Thymus (tissue), 11 donors: ENCODE results near the gene ABHD12. TPM values are rescaled to one million over a fixed set of nuclear protein-coding genes. Genes with fewer than 3 reads are reported as not detected.

ENCODE experiments used
- DNase-seq, 9 donors: peaks; one replicate each; pipeline ENCODE4 v3.0.0-alpha.2; 2013; ENCODE audit warnings: low spot score in 9 of 9, low read depth in 6 of 9, missing footprints in 1 of 9
- H3K27ac ChIP-seq, 2 donors: one replicate each; pipeline ENCODE4 v1.5.1; 2013; ENCODE audit warnings: control low read depth in 1 of 2, low read depth in 1 of 2, low read length in 1 of 2, mild to moderate bottlenecking in 1 of 2, moderate library complexity in 1 of 2
- H3K27me3 ChIP-seq, 2 donors: one replicate each; pipeline ENCODE4 v1.5.1; 2013; ENCODE audit warnings: low read length in 1 of 2; ENCODE audit not compliant: control insufficient read depth in 2 of 2, insufficient read depth in 1 of 2
- H3K36me3 ChIP-seq, 2 donors: one replicate each; pipeline ENCODE4 v1.5.1; 2013; ENCODE audit warnings: low read length in 1 of 2, mild to moderate bottlenecking in 1 of 2, moderate library complexity in 1 of 2; ENCODE audit not compliant: control insufficient read depth in 2 of 2, insufficient read depth in 2 of 2
- H3K4me1 ChIP-seq, 2 donors: one replicate each; pipeline ENCODE4 v1.5.1; 2013; ENCODE audit warnings: low read length in 2 of 2; ENCODE audit not compliant: control insufficient read depth in 2 of 2, insufficient read depth in 2 of 2
- H3K4me3 ChIP-seq, 2 donors: one replicate each; pipeline ENCODE4 v1.5.1; 2013; ENCODE audit warnings: low read length in 2 of 2, control low read depth in 1 of 2, mild to moderate bottlenecking in 1 of 2
- H3K9me3 ChIP-seq, 2 donors: one replicate each; pipeline ENCODE4 v1.5.1; 2013; ENCODE audit warnings: low read length in 1 of 2, mild to moderate bottlenecking in 1 of 2; ENCODE audit not compliant: control insufficient read depth in 2 of 2, insufficient read depth in 1 of 2
- WGBS: extraction: QIAGEN DNeasy Blood & Tissue Kit; methylation state at CpG from one replicate; pipeline ENCODE4 v1.1.7; 2013; 5-methylcytosine and 5-hydroxymethylcytosine counted together
- polyA plus RNA-seq: library from polyadenylated mRNA; stranded (reverse); fragments of 200-250 nt; gene quantifications from one replicate; pipeline ENCODE4 v1.2.3, GENCODE V29; 2013
- total RNA-seq: library from RNA; stranded (reverse); fragments of 120-200 nt; gene quantifications from one replicate; pipeline ENCODE4 v1.2.4, GENCODE V29; 2013
- donor health status: healthy.

Gene ABHD12
- total and polyA plus RNA-seq, 2 donors = 16.5 to 28.8 TPM

DNA sequence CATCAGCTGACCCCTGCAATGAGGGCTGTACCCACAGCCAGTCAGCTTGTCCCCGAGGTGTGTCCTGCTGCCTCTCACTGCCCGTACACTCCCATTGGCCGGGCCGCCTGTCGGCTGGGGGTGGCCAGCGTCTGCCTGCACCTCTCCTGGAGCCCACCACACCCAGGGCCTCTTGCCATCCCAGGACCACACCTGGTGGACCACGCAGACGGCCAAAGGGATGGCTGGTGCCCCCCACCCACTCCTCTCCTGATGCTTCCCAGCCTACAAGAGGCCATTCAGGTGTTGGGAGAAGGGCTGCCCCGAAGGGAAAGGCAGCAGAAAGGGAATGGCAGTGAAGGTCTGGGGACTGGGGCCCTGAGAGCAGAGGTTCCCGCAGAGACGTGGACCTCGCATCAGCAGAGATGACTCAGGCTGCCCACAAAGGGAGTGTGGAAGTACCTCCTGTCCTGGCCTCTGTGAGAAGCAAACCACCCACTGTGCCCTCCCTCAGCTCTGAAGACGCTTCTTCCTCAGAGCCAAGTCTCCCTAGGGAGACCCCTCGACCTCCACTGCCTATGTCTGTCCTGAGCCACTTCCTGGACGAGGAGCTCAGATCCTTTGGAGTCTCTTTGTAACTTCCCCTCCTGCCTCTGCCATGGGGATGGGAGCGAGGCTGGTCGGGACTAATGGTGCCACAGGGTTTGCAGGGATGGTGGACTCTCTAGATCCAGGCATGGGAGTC is 81.8 kb downstream of the ABHD12 start:
- H3K27ac ChIP-seq = no peak overlapping the region
- 97% methylated on average over 17 of the region's 17 CpGs for WGBS
- no peaks in the 10 kb centered on the region for H3K27me3 ChIP-seq
- peaks cover 12 to 32% of the 10 kb centered on the region in 2 donors for H3K4me1 ChIP-seq
- H3K36me3 ChIP-seq = peaks cover 9 to 11% of the 10 kb centered on the region in 2 donors
- no peak for DNase-seq
- no peak overlapping the region for H3K4me3 ChIP-seq
- H3K9me3 ChIP-seq = no peaks in the 10 kb centered on the region

DNA sequence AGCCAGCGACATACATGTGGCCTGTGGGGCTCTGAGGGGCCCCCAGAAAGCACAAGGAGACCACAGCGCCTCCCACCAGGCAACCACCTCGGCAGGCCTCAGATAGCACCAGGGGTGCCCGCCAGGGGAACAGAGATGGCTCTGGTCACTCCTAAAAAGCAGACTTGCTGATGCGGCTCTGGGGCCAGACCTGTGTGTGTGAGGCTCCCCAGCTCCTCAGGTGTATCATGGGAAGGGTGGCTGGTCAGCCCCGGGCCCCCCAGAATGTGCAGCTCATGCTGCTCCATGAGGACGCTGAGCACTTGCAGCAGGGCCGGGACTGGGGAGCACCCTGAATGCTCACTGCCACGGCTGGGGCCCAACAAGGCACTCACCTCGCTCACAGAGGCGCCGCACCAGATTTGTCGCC is 82.5 kb downstream of the ABHD12 start:
- DNase-seq = no peak
- Histone ChIP-seq H3K36me3 (peaks cover 9 to 16% of the 10 kb centered on the region in 2 donors), H3K4me1 (peaks cover 12 to 30% of the 10 kb centered on the region in 2 donors), H3K4me3 (no peak overlapping the region), H3K27ac (no peak overlapping the region), H3K9me3 (no peaks in the 10 kb centered on the region), H3K27me3 (no peaks in the 10 kb centered on the region)
- WGBS = 96% methylated on average over 13 of the region's 13 CpGs

DNA sequence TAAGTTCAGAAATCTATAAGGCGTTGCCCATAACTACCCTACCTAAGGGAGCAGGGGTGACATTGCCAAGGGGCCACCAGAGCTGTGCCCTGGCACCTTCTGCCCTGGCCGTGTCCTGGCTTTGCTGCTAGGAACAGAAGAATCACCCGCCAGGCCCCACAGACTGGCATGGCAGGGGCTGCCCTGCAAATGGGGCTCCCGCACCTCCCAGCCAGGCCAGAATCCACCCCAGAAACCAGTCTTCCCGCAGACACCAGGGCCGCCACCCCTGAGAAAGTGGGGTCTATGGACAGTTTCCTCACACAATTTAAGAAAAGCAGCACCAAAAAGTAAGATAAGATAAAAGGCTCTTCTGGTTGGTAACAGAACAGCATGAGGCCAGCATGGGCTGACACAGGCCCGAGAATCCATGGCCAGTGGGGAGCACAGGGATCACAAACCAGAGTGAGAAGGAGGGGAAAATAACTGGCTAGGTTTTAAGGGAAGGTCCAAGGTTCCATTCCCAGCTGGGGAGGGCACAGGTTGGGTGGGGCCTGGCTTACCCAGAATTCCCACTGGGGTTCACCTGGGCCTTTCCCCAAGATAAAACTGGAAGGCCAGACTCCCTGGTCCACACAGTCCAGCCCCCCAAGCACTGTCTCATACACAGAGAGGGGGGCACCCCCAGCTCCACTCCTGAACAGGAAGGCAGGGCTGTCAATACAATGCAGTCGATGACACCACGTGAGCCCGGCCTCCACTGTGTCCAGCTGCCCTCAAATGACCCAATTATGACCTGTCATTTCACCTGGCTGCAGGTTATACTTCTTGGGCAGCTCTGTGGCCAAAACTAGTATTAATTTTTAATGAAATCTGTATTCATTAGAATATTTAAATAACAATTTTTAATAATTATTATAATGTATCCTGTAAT is 83.4 kb downstream of the ABHD12 start:
- H3K4me3 ChIP-seq = no peak overlapping the region
- H3K27me3 ChIP-seq = no peaks in the 10 kb centered on the region
- no peak for DNase-seq
- peaks cover 13 to 24% of the 10 kb centered on the region in 2 donors for H3K36me3 ChIP-seq
- no peak overlapping the region for H3K27ac ChIP-seq
- 98% methylated on average over 10 of the region's 10 CpGs for WGBS
- no peaks in the 10 kb centered on the region for H3K9me3 ChIP-seq
- H3K4me1 ChIP-seq = peaks cover 12 to 30% of the 10 kb centered on the region in 2 donors

DNA sequence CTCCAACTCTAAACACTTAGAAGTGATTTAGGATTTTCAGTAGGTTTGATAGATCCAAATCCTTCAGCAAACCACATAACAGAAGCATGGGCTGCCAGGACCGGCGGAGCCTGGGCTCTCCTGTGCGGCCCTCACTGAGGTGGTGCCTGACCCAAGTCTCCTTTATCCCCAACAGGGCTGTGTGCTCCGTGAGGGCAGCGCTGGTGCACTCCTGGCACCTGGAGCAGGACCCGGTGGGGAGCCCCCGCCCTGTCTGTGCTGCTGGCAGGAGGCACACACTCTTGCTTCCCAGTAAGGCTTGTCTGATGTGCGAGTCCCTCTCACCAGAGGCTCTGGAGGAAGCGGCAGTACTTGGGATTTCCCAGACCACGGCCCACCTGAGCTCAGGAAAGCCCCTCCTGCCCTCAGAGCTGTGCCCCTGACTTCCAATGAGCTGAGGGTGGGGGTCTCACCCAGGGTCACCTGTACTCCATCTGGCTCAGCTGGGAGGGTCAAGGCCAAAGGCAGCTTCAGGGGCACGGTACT is 86.5 kb downstream of the ABHD12 start:
- no peak overlapping the region for H3K27ac ChIP-seq
- H3K4me3 ChIP-seq = no peak overlapping the region
- no peaks in the 10 kb centered on the region for H3K9me3 ChIP-seq
- H3K27me3 ChIP-seq = no peaks in the 10 kb centered on the region
- DNase-seq = no peak
- H3K36me3 ChIP-seq = peaks cover 22 to 47% of the 10 kb centered on the region in 2 donors
- WGBS = 96% methylated on average over 11 of the region's 11 CpGs
- peaks cover 0 to 4% of the 10 kb centered on the region in 2 donors for H3K4me1 ChIP-seq

DNA sequence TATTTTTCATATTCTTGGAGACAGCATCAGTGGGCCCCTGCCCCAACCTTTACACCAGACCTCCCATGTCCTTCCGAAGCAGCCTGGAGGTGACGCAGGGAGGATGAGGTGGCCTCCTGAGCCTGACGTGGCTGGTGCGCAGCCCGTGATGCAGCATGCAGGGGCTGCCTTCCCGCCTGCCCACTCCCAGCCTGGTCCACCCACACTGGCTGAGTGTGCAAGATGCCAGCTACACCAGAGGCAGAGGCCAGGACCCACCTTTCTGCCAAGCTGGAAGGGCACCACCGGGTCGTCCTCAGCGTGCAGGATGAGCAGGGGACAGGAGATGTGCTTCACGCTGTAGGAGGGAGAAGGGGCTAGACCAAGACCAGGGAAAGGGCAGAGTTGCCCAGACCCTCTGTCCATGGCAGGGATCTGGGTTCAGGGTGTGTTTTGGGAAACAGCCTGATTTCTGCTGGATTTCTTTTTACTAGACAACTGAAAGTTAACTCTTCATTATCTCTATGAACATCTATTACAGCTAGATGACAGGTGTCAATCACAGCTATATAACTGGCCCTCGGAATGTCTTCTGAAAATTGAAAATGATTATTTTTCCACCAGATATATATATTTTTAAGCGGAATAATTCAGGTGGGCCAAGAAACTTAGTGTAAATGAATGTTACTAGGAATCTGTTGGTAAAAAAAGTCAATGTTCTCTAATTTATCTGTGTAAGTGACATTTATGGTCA is 87.2 kb downstream of the ABHD12 start:
- no peak for DNase-seq
- Histone ChIP-seq H3K4me3 (no peak overlapping the region), H3K27me3 (no peaks in the 10 kb centered on the region), H3K4me1 (peaks cover 0 to 4% of the 10 kb centered on the region in 2 donors), H3K9me3 (no peaks in the 10 kb centered on the region), H3K27ac (no peak overlapping the region), H3K36me3 (peaks cover 22 to 46% of the 10 kb centered on the region in 2 donors)
- 98% methylated on average over 12 of the region's 12 CpGs for WGBS

DNA sequence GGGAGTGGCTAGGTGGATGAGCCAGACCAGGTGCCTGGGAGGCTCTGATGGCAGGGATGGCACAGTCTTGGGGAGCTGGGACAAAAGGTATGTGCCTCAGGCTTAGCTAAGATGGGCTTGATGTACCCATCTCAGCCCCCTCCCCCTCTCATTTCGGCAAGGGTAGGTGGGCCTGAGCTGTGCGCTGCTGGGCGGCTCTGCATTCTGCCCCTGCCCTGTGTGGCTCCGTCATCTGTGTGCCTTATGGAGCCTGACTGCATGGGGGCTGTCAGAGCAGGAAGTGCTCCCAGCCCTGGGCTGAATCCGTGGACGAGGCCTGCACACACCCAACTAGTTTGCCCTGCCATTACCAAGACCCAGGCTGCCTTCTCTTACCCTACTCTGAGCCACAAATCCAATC is 88.0 kb downstream of the ABHD12 start:
- Histone ChIP-seq H3K27me3 (no peaks in the 10 kb centered on the region), H3K4me3 (no peak overlapping the region), H3K9me3 (no peaks in the 10 kb centered on the region), H3K36me3 (peaks cover 19 to 44% of the 10 kb centered on the region in 2 donors), H3K27ac (no peak overlapping the region), H3K4me1 (no peaks in the 10 kb centered on the region)
- WGBS = 99% methylated on average over 6 of the region's 6 CpGs
- DNase-seq = no peak

DNA sequence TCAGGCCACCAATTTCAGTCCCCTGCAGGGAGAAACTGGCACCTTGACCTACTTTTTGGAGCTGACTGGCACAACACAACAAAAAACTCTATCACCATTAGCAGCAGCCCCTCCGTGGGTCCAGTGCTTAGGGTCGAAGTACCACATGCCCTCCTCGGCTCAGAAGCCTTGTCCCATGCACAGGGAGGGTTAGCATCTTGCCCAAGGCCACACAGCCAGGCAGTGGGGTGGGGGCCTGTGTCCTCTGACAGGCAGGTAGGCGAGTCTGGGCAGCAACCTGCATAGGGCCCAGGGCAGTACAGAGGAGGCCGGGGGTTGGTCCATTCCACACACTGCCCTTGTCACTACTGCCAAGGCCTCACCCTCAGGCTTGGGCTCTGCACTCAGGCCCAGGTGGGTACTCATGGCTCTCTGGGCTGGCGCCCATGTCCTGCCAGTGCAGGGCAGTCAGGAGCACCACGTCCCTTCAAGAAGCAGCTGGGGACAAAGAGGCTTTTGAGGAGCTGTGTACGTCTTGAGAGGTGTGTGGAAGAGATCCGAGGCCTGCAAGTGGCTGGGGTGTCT is 89.2 kb downstream of the ABHD12 start:
- WGBS = 96% methylated on average over 9 of the region's 9 CpGs

DNA sequence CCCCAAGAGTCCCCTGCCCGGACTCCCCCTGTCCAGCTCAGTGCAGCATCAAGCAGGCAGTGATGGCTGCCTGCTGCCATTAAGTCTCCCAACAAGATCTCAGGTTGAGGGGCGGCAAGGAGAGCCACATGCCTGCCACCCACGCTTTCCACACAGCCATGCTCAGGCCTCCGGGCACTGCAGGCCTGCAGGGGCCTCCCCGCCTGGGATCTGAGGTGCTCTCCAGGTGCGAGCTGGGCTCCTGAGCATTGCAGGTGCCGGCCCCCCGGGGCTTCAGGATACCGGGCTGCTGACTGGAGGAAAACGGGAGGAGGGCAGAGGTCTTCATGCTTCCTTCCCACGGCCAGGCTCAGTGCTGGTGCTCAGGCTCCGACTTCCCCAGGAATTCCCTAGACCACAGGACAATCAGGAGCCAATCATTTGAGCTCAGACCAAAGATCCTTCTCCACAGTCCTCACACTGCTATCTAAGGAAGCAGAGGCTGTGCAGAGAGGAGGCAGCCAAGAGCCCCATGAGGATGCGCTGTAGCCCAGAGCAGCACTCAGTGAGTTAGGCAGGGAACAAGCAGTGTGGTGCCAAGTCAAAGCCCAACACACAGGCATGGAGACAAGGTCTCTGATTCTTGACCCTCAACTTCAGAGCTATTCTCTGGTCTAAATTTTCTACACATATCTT is 90.0 kb downstream of the ABHD12 start:
- peaks cover 26 to 51% of the 10 kb centered on the region in 2 donors for H3K36me3 ChIP-seq
- no peak for DNase-seq

More for the DNA sequence above, 89.2 kb downstream of the ABHD12 start:
- Histone ChIP-seq H3K4me3 (no peak overlapping the region), H3K9me3 (no peaks in the 10 kb centered on the region), H3K27me3 (no peaks in the 10 kb centered on the region), H3K36me3 (peaks cover 23 to 47% of the 10 kb centered on the region in 2 donors), H3K27ac (no peak overlapping the region), H3K4me1 (peaks cover 0 to 6% of the 10 kb centered on the region in 2 donors)
- no peak for DNase-seq

More for the DNA sequence above, 90.0 kb downstream of the ABHD12 start:
- H3K27ac ChIP-seq = no peak overlapping the region
- no peaks in the 10 kb centered on the region for H3K9me3 ChIP-seq
- 96% methylated on average over 13 of the region's 13 CpGs for WGBS
- no peak overlapping the region for H3K4me3 ChIP-seq
- no peaks in the 10 kb centered on the region for H3K27me3 ChIP-seq
- H3K4me1 ChIP-seq = peaks cover 0 to 8% of the 10 kb centered on the region in 2 donors
